Prostate gland (tissue), 2 donors: ENCODE measurements around the gene ADAMTS12.

Experiments
- POLR2A ChIP-seq: fragments of 450-650 bp; IDR thresholded peaks from one replicate; pipeline ENCODE4 v1.6.1; 2016; ENCODE audit warnings: antibody characterized with exemption, mild to moderate bottlenecking
- TF ChIP-seq, protein P1 (sequence below), 4 experiments: fragments of 200-600 bp in 2 of 4; fragments of 450-650 bp in 2 of 4; sonication (generic) in 2 of 4; IDR thresholded peaks; 1 replicate in 3 of 4; 2 replicates in 1 of 4; pipeline ENCODE4 v1.5.1; 2016 to 2019; ENCODE audit warnings: antibody characterized with exemption in 4 of 4, mild to moderate bottlenecking in 2 of 4, moderate library complexity in 2 of 4

DNA sequence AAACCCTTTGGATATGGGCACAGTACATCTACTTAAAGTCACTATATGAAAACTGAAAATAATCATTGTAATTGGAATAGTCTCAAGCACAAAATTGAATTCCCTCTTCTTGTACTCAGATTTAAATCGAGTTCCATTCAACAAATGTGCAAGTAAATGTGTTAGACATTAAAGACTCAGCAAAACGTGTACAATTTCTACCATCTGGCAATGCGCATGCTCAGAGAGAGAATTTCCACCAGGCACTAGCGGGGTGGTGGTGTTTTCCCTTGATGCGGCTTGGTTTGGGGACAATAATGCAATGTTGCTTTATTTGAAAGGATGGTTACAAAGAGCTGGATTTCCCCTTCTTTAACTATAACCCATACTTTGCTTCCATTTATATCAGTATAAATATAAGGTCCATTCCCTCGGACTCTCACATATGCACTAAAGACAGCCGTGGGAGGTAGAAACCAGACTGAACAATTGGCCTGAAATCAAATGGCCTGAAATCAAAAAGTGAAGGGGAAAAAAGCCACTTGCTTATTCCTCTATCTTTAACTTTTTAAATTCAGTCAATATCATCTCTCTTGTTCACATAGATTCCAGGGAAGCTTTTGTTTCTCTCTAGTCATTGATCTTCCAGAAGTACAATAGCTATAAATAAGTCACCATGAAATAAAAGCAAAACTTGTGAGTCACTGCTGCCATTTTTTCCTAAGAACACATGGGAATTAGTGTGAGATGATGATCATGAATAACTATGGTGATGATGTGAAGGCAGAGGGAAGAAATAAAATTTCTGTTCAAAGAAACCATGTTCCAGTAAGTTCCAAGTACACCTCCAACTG is 59.2 kb downstream of the ADAMTS12 start:
- TF ChIP-seq, protein P1, sequence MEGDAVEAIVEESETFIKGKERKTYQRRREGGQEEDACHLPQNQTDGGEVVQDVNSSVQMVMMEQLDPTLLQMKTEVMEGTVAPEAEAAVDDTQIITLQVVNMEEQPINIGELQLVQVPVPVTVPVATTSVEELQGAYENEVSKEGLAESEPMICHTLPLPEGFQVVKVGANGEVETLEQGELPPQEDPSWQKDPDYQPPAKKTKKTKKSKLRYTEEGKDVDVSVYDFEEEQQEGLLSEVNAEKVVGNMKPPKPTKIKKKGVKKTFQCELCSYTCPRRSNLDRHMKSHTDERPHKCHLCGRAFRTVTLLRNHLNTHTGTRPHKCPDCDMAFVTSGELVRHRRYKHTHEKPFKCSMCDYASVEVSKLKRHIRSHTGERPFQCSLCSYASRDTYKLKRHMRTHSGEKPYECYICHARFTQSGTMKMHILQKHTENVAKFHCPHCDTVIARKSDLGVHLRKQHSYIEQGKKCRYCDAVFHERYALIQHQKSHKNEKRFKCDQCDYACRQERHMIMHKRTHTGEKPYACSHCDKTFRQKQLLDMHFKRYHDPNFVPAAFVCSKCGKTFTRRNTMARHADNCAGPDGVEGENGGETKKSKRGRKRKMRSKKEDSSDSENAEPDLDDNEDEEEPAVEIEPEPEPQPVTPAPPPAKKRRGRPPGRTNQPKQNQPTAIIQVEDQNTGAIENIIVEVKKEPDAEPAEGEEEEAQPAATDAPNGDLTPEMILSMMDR (IDR thresholded peaks at IDR 0.05) = no peak
- no peak for TF ChIP-seq POLR2A
